Measurements from ENCODE around the gene LUZP1. TPM values are rescaled to one million over a fixed set of nuclear protein-coding genes. Genes with fewer than 3 reads are reported as not detected.
A peak's percentile ranks its signal among the peaks of the same experiment; 100 is the strongest.

Gene LUZP1
- total RNA-seq, 1 experiment from 2014 or later, result 17.0 TPM

- in situ Hi-C loops (cut with HindIII; ENCODE audit: low pct_unique_long_range_greater_than_20kb, low sequenced_read_pairs), result no loop called here
- DNase-seq (ENCODE audit: low read depth), result peak; percentile 47
Observed at GRCh38 chr1:23167353-23168078, 1.1 kb downstream of the LUZP1 start.

- no peak for DNase-seq (ENCODE audit: low read depth)
- in situ Hi-C loops (cut with HindIII; ENCODE audit: low pct_unique_long_range_greater_than_20kb, low sequenced_read_pairs), result no loop called here
Observed at GRCh38 chr1:23166854-23167253, 1.8 kb downstream of the LUZP1 start.

- in situ Hi-C loops (cut with HindIII; ENCODE audit: low pct_unique_long_range_greater_than_20kb, low sequenced_read_pairs), result no loop called here
- DNase-seq (ENCODE audit: low read depth), result no peak
Observed at GRCh38 chr1:23163395-23163794, 5.3 kb downstream of the LUZP1 start.

- no peak for DNase-seq (ENCODE audit: low read depth)
- in situ Hi-C loops (cut with HindIII; ENCODE audit: low pct_unique_long_range_greater_than_20kb, low sequenced_read_pairs), result no loop called here
Observed at GRCh38 chr1:23159963-23160877, 8.4 kb downstream of the LUZP1 start.

- in situ Hi-C loops (cut with HindIII; ENCODE audit: low pct_unique_long_range_greater_than_20kb, low sequenced_read_pairs), result no loop called here
- no peak for DNase-seq (ENCODE audit: low read depth)
Observed at GRCh38 chr1:23156940-23157339, 11.7 kb downstream of the LUZP1 start.

- in situ Hi-C loops (cut with HindIII; ENCODE audit: low pct_unique_long_range_greater_than_20kb, low sequenced_read_pairs), result no loop called here
- no peak for DNase-seq (ENCODE audit: low read depth)
Observed at GRCh38 chr1:23152966-23153684, 15.5 kb downstream of the LUZP1 start.

GRCh38 chr1:23150742-23151141 lies 17.9 kb downstream of the LUZP1 start:
- no peak for DNase-seq (ENCODE audit: low read depth)
- in situ Hi-C loops (cut with HindIII; ENCODE audit: low pct_unique_long_range_greater_than_20kb, low sequenced_read_pairs), result no loop called here

GRCh38 chr1:23150125-23150524 lies 18.5 kb downstream of the LUZP1 start:
- DNase-seq (ENCODE audit: low read depth), result no peak
- in situ Hi-C loops (cut with HindIII; ENCODE audit: low pct_unique_long_range_greater_than_20kb, low sequenced_read_pairs), result no loop called here

GRCh38 chr1:23149114-23149513 lies 19.5 kb downstream of the LUZP1 start:
- peak; percentile 46 for DNase-seq (ENCODE audit: low read depth)
- in situ Hi-C loops (cut with HindIII; ENCODE audit: low pct_unique_long_range_greater_than_20kb, low sequenced_read_pairs), result no loop called here

- in situ Hi-C loops (cut with HindIII; ENCODE audit: low pct_unique_long_range_greater_than_20kb, low sequenced_read_pairs), result no loop called here
- no peak for DNase-seq (ENCODE audit: low read depth)
Observed at GRCh38 chr1:23148084-23148483, 20.6 kb downstream of the LUZP1 start.

- DNase-seq (ENCODE audit: low read depth), result no peak
- in situ Hi-C loops (cut with HindIII; ENCODE audit: low pct_unique_long_range_greater_than_20kb, low sequenced_read_pairs), result no loop called here
Observed at GRCh38 chr1:23140940-23141596, 27.6 kb downstream of the LUZP1 start.

- in situ Hi-C loops (cut with HindIII; ENCODE audit: low pct_unique_long_range_greater_than_20kb, low sequenced_read_pairs), result no loop called here
Observed at GRCh38 chr1:23135268-23135667, 33.4 kb downstream of the LUZP1 start.

GRCh38 chr1:23134055-23134454 lies 34.6 kb downstream of the LUZP1 start:
- DNase-seq (ENCODE audit: low read depth), result no peak

More at GRCh38 chr1:23135268-23135667, 33.4 kb downstream of the LUZP1 start:
- DNase-seq (ENCODE audit: low read depth), result no peak

GRCh38 chr1:23133587-23133986 lies 35.1 kb downstream of the LUZP1 start:
- in situ Hi-C loops (cut with HindIII; ENCODE audit: low pct_unique_long_range_greater_than_20kb, low sequenced_read_pairs), result no loop called here

More at GRCh38 chr1:23134055-23134454, 34.6 kb downstream of the LUZP1 start:
- in situ Hi-C loops (cut with HindIII; ENCODE audit: low pct_unique_long_range_greater_than_20kb, low sequenced_read_pairs), result no loop called here

GRCh38 chr1:23132033-23132432 lies 36.6 kb downstream of the LUZP1 start:
- no peak for DNase-seq (ENCODE audit: low read depth)
- in situ Hi-C loops (cut with HindIII; ENCODE audit: low pct_unique_long_range_greater_than_20kb, low sequenced_read_pairs), result no loop called here

More at GRCh38 chr1:23133587-23133986, 35.1 kb downstream of the LUZP1 start:
- no peak for DNase-seq (ENCODE audit: low read depth)

- DNase-seq (ENCODE audit: low read depth), result no peak
- in situ Hi-C loops (cut with HindIII; ENCODE audit: low pct_unique_long_range_greater_than_20kb, low sequenced_read_pairs), result no loop called here
Observed at GRCh38 chr1:23129846-23130245, 38.8 kb downstream of the LUZP1 start.

GRCh38 chr1:23126801-23127200 lies 41.9 kb downstream of the LUZP1 start:
- in situ Hi-C loops (cut with HindIII; ENCODE audit: low pct_unique_long_range_greater_than_20kb, low sequenced_read_pairs), result no loop called here
- no peak for DNase-seq (ENCODE audit: low read depth)

GRCh38 chr1:23126200-23126599 lies 42.5 kb downstream of the LUZP1 start:
- in situ Hi-C loops (cut with HindIII; ENCODE audit: low pct_unique_long_range_greater_than_20kb, low sequenced_read_pairs), result no loop called here
- no peak for DNase-seq (ENCODE audit: low read depth)
